Mesendoderm (in vitro differentiated cells): ENCODE measurements around the gene SLC35F3.
A peak's percentile ranks its signal among the peaks of the same experiment; 100 is the strongest.

Experiments
- DNase-seq: peaks from one replicate; pipeline ENCODE4 v3.0.0; 2013
- H2AK5ac ChIP-seq: 2 replicates; pipeline ENCODE4 v1.6.1; 2013; ENCODE audit warnings: low read length, inconsistent platforms
- H2BK120ac ChIP-seq: 2 replicates; pipeline ENCODE4 v1.6.1; 2013; ENCODE audit warnings: low read depth, mild to moderate bottlenecking, low read length, moderate library complexity, mixed read lengths
- H2BK15ac ChIP-seq: replicated peaks from 2 replicates; pipeline ENCODE4 v1.6.1; 2013; ENCODE audit warnings: low read depth, mild to moderate bottlenecking, moderate library complexity
- H2BK5ac ChIP-seq: 2 replicates; pipeline ENCODE4 v1.6.1; 2013; ENCODE audit warnings: low read length, inconsistent platforms
- H3K18ac ChIP-seq: 2 replicates; pipeline ENCODE4 v1.6.1; 2013; ENCODE audit warnings: mild to moderate bottlenecking, low read length, mixed read lengths
- H3K23ac ChIP-seq: one replicate; pipeline ENCODE4 v1.6.1; 2013; ENCODE audit warnings: low read length
- H3K27ac ChIP-seq: 2 replicates; pipeline ENCODE4 v1.5.1; 2013; ENCODE audit warnings: low read depth, mild to moderate bottlenecking, inconsistent platforms, low read length, moderate library complexity
- H3K27me3 ChIP-seq: 2 replicates; pipeline ENCODE4 v1.6.1; 2013; ENCODE audit warnings: low read length, control low read depth, mild to moderate bottlenecking, inconsistent platforms; ENCODE audit not compliant: insufficient read depth, poor library complexity
- H3K36me3 ChIP-seq: 2 replicates; pipeline ENCODE4 v1.6.1; 2013; ENCODE audit warnings: low read length, inconsistent platforms; ENCODE audit not compliant: control insufficient read depth, insufficient read depth
- H3K4ac ChIP-seq: one replicate; pipeline ENCODE4 v1.6.1; 2013; ENCODE audit warnings: low read depth, mild to moderate bottlenecking, low read length, moderate library complexity
- H3K4me1 ChIP-seq: 2 replicates; pipeline ENCODE4 v1.6.1; 2013; ENCODE audit warnings: low read depth, low read length, inconsistent platforms; ENCODE audit not compliant: control insufficient read depth
- H3K4me2 ChIP-seq: 2 replicates; pipeline ENCODE4 v1.6.1; 2013; ENCODE audit warnings: low read length
- H3K4me3 ChIP-seq: 2 replicates; pipeline ENCODE4 v1.5.1; 2013; ENCODE audit warnings: mild to moderate bottlenecking, low read length
- H3K56ac ChIP-seq: one replicate; pipeline ENCODE4 v1.6.1; 2013; ENCODE audit warnings: low read length
- H3K79me1 ChIP-seq: 2 replicates; pipeline ENCODE4 v1.6.1; 2013; ENCODE audit warnings: low read length, inconsistent platforms
- H3K79me2 ChIP-seq: 2 replicates; pipeline ENCODE4 v1.6.1; 2013; ENCODE audit warnings: mild to moderate bottlenecking, low read length; ENCODE audit not compliant: control insufficient read depth, insufficient read depth
- H3K9ac ChIP-seq: 2 replicates; pipeline ENCODE4 v1.6.1; 2013; ENCODE audit warnings: low read length, inconsistent platforms
- H4K5ac ChIP-seq: one replicate; pipeline ENCODE4 v1.6.1; 2013; ENCODE audit warnings: low read length
- H4K8ac ChIP-seq: one replicate; pipeline ENCODE4 v1.6.1; 2013; ENCODE audit warnings: low read depth, mild to moderate bottlenecking, control low read depth, low read length, moderate library complexity
- WGBS: extraction: QIAGEN DNeasy Blood & Tissue Kit; methylation state at CpG from one replicate; pipeline ENCODE4 v1.1.7; 2013; ENCODE audit warnings: low lambda C conversion rate, missing lambda C conversion rate; ENCODE audit not compliant: insufficient coverage; ENCODE audit errors: extremely low coverage; 5-methylcytosine and 5-hydroxymethylcytosine counted together

SLC35F3 gene

GRCh38 chr1:234000557-234001041 lies 96.1 kb downstream of the SLC35F3 start:
- Histone ChIP-seq H3K27ac (no peak overlapping the region), H2AK5ac (no peak overlapping the region), H3K23ac (no peak overlapping the region), H3K18ac (no peak overlapping the region), H4K8ac (no peak overlapping the region), H3K4me1 (peaks cover 2% of the 10 kb centered on the region), H3K4me2 (no peak overlapping the region), H3K56ac (no peak overlapping the region), H3K27me3 (no peaks in the 10 kb centered on the region), H3K36me3 (no peaks in the 10 kb centered on the region), H3K79me2 (no peaks in the 10 kb centered on the region), H3K4ac (no peak overlapping the region), H2BK5ac (no peak overlapping the region), H2BK15ac (no peak overlapping the region), H4K5ac (no peak overlapping the region), H3K9ac (no peak overlapping the region), H3K4me3 (no peak overlapping the region), H2BK120ac (no peak overlapping the region), H3K79me1 (no peaks in the 10 kb centered on the region)
- DNase-seq = peak; percentile 21
- no CpG with 5 or more reads among the region's 5 CpGs for WGBS

GRCh38 chr1:234001817-234002216 lies 97.3 kb downstream of the SLC35F3 start:
- Histone ChIP-seq H3K27me3 (no peaks in the 10 kb centered on the region), H3K27ac (no peak overlapping the region), H3K18ac (no peak overlapping the region), H3K4me2 (no peak overlapping the region), H2BK5ac (no peak overlapping the region), H2BK15ac (no peak overlapping the region), H4K5ac (no peak overlapping the region), H3K23ac (no peak overlapping the region), H3K79me1 (no peaks in the 10 kb centered on the region), H3K36me3 (no peaks in the 10 kb centered on the region), H3K9ac (no peak overlapping the region), H3K4me1 (peaks cover 2% of the 10 kb centered on the region), H3K4ac (no peak overlapping the region), H4K8ac (no peak overlapping the region), H3K56ac (no peak overlapping the region), H2BK120ac (no peak overlapping the region), H3K79me2 (no peaks in the 10 kb centered on the region), H2AK5ac (no peak overlapping the region), H3K4me3 (no peak overlapping the region)
- no peak for DNase-seq

GRCh38 chr1:234004591-234004990 lies 100.1 kb downstream of the SLC35F3 start:
- H3K4ac ChIP-seq = no peak overlapping the region
- DNase-seq = no peak
- H3K56ac ChIP-seq = no peak overlapping the region

DNA sequence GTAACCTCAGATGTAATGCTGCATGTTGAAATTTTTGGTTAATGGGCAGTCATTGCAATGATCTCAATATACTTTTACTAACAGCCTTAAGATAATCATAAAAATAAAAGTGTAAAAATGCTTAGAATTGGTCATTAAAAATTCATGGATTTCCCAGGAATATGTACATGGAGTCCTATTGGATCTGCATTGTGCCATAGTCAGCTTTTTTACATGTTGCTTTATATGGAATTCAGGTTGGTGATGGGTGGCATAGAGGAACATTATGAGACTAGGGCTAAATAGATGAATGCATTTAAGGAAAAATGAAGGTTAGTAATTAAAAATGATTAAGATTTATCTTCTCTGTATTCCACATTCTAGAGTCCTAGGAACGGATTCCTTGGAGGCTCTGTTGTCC lies 103.2 kb downstream of the SLC35F3 start:
- Histone ChIP-seq H3K27me3 (no peaks in the 10 kb centered on the region), H3K4me2 (no peak overlapping the region), H3K36me3 (no peaks in the 10 kb centered on the region), H3K18ac (no peak overlapping the region), H2BK15ac (no peak overlapping the region), H3K4ac (no peak overlapping the region), H3K4me3 (no peak overlapping the region), H2BK120ac (no peak overlapping the region), H3K23ac (no peak overlapping the region), H3K79me2 (no peaks in the 10 kb centered on the region), H3K9ac (no peak overlapping the region), H3K27ac (no peak overlapping the region), H2AK5ac (no peak overlapping the region), H4K5ac (no peak overlapping the region), H3K79me1 (no peaks in the 10 kb centered on the region), H4K8ac (no peak overlapping the region), H2BK5ac (no peak overlapping the region), H3K4me1 (no peaks in the 10 kb centered on the region), H3K56ac (no peak overlapping the region)
- WGBS = no CpG with 5 or more reads among the region's 1 CpG
- DNase-seq = no peak

More at GRCh38 chr1:234004591-234004990, 100.1 kb downstream of the SLC35F3 start:
- H3K36me3 ChIP-seq = no peaks in the 10 kb centered on the region
- no peak overlapping the region for H4K5ac ChIP-seq
- H2BK15ac ChIP-seq = no peak overlapping the region
- no peak overlapping the region for H4K8ac ChIP-seq
- no peak overlapping the region for H2BK5ac ChIP-seq
- no peaks in the 10 kb centered on the region for H3K79me2 ChIP-seq
- no peak overlapping the region for H3K23ac ChIP-seq
- no peaks in the 10 kb centered on the region for H3K27me3 ChIP-seq
- H3K4me2 ChIP-seq = no peak overlapping the region
- H3K4me3 ChIP-seq = no peak overlapping the region
- no peak overlapping the region for H2BK120ac ChIP-seq
- H2AK5ac ChIP-seq = no peak overlapping the region
- no peaks in the 10 kb centered on the region for H3K4me1 ChIP-seq
- no peak overlapping the region for H3K18ac ChIP-seq
- no peaks in the 10 kb centered on the region for H3K79me1 ChIP-seq
- H3K27ac ChIP-seq = no peak overlapping the region
- no peak overlapping the region for H3K9ac ChIP-seq

DNA sequence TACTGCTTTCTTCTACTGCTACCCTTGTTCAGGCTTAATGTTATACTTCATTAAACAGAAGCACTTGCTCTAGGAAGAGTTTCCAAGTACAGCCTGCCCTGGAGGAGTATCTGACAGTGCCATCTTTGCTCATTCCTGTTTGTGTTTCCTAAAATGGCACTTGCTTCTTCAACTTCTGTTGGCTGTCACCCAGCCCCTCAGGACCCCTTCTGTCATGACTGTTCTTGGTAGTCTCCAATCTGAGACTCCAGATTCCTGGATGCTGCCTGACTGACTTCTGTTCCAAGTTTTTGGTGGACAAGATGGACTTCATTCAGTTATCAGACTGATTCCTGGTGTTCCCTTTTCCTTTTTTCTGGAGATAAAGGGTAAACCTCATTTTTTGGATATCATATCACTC lies 104.1 kb downstream of the SLC35F3 start:
- Histone ChIP-seq H4K5ac (no peak overlapping the region), H2AK5ac (no peak overlapping the region), H3K23ac (no peak overlapping the region), H3K4me3 (no peak overlapping the region), H3K79me2 (no peaks in the 10 kb centered on the region), H2BK15ac (no peak overlapping the region), H2BK5ac (no peak overlapping the region), H3K56ac (no peak overlapping the region), H3K27ac (no peak overlapping the region), H3K4ac (no peak overlapping the region), H3K4me1 (no peaks in the 10 kb centered on the region), H3K4me2 (no peak overlapping the region), H3K36me3 (no peaks in the 10 kb centered on the region), H3K27me3 (no peaks in the 10 kb centered on the region), H3K18ac (no peak overlapping the region), H3K79me1 (no peaks in the 10 kb centered on the region), H4K8ac (no peak overlapping the region), H3K9ac (no peak overlapping the region), H2BK120ac (no peak overlapping the region)
- no peak for DNase-seq

DNA sequence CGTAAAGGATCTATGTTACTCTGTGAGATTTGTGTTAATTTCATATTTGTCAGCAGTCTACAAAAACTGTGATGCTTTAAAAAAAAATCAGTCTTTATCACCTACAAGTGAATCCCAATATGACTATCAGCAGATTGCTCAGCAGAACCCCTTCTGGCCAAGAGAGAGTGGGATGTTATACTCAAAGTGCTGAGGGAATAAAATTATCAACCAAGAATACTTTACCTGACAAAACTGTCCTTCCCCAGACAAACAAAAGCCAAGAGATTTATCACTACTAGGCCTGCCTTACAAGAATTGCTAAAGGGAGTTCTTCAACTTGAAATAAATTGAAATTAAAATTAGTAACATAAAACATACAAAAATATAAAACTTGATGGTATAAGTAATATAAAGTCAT lies 105.2 kb downstream of the SLC35F3 start:
- no peak for DNase-seq
- no peak overlapping the region for H3K56ac ChIP-seq
- no peaks in the 10 kb centered on the region for H3K36me3 ChIP-seq
- no peak overlapping the region for H4K5ac ChIP-seq
- H3K4me3 ChIP-seq = no peak overlapping the region
- H2BK15ac ChIP-seq = no peak overlapping the region
- H3K79me1 ChIP-seq = no peaks in the 10 kb centered on the region
- H3K79me2 ChIP-seq = no peaks in the 10 kb centered on the region
- no peak overlapping the region for H3K23ac ChIP-seq
- H3K27me3 ChIP-seq = no peaks in the 10 kb centered on the region
- no peak overlapping the region for H2BK5ac ChIP-seq
- H3K4ac ChIP-seq = no peak overlapping the region
- H3K18ac ChIP-seq = no peak overlapping the region
- no peak overlapping the region for H2AK5ac ChIP-seq
- H2BK120ac ChIP-seq = no peak overlapping the region
- H3K4me2 ChIP-seq = no peak overlapping the region
- H4K8ac ChIP-seq = no peak overlapping the region
- H3K9ac ChIP-seq = no peak overlapping the region
- H3K27ac ChIP-seq = no peak overlapping the region
- WGBS = no CpG with 5 or more reads among the region's 1 CpG
- no peaks in the 10 kb centered on the region for H3K4me1 ChIP-seq
